Erythroblast (primary cell): ENCODE measurements around the gene MICAL3.
"Not testable (repeated sequence)": the region's sequence is repeated elsewhere in the genome, so short reads cannot be mapped to it uniquely, and the experiment has no call there.

ENCODE experiments used
- DNase-seq, 2 experiments: peaks; one replicate each; lab custom pipeline; 2025; lab: John Stamatoyannopoulos, UW
- GATA1 ChIP-seq: IDR thresholded peaks from 2 replicates; pipeline ENCODE4 v1.6.1; 2011; ENCODE audit warnings: low read depth, mild to moderate bottlenecking, control low read depth, low read length, moderate library complexity
- POLR2A ChIP-seq: IDR thresholded peaks from 2 replicates; pipeline ENCODE4 v1.6.1; 2011; ENCODE audit warnings: mild to moderate bottlenecking, low read length

Gene MICAL3

GRCh38 chr22:17767233-17768065 lies 256.9 kb downstream of the MICAL3 start:
- TF ChIP-seq GATA1 (no peak), POLR2A (no peak)
- DNase-seq, result no peak

DNA sequence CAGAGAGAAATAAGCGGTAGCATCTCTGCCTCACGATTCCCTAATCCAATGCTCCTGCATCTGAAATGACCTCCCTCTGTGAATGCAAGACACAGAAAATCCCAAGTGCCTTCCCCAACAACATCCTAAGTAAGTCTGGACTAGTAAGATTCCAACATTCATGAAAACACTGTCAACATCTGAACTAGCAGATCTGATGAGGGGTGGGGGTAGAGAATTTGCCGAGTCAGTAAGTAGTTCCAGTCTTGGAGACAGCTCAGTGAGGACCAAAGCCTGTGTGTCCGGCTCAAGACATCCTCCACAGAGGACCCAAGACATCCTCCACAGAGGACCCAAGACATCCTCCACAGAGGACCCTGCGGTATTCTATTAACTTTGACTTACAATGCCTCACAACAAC lies 259.5 kb downstream of the MICAL3 start:
- not testable (repeated sequence) for DNase-seq

DNA sequence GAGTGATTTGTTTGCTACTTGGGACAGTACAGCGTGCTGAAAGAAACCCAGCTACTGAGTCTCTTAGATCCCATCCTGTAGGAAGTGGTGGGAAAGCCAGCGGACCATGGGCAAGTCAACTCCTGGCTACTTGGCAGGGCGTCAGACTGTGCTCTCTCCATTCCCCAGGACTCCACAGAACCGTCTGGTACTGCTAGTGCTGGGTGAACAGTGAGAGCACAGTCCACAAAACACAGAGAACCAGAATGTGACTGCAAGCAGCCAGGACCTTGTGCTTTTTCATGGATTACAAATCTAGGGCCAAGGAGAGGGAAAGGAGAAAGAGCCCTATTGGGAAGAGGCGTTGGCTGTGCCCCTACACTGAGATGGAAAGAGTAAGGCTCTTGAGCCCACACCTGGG lies 260.3 kb downstream of the MICAL3 start:
- no peak for TF ChIP-seq POLR2A
- no peak for TF ChIP-seq GATA1
- no peak for DNase-seq

- DNase-seq, result not testable (repeated sequence)
These were observed 260.9 kb downstream of the MICAL3 start for GRCh38 chr22:17763442-17763841.

DNA sequence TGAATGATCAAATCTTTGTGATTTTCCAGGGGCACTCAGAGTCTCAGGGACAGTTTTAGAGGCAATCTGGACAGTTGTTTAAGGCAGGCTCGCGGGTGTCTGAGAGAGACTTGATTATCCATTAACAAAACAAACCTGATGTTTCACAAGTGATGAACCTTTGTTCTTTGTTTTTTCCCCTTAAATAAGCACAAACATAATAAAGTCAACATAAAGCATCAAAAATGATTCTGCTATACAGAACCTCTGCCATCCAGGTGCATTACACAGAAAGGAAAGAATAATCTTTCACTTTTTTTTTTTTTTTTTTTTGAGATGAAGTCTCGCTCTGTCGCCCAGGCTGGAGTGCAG lies 263.2 kb downstream of the MICAL3 start:
- TF ChIP-seq POLR2A, result no peak
- no peak for TF ChIP-seq GATA1

GRCh38 chr22:17754233-17754925 lies 270.0 kb downstream of the MICAL3 start:
- TF ChIP-seq GATA1 (no peak), POLR2A (no peak)
- peak; percentile 36 to 38 for DNase-seq

More for the DNA sequence above, 263.2 kb downstream of the MICAL3 start:
- no peak for DNase-seq

GRCh38 chr22:17753401-17753989 lies 270.9 kb downstream of the MICAL3 start:
- no peak for TF ChIP-seq POLR2A
- TF ChIP-seq GATA1, result no peak
- no peak for DNase-seq

DNA sequence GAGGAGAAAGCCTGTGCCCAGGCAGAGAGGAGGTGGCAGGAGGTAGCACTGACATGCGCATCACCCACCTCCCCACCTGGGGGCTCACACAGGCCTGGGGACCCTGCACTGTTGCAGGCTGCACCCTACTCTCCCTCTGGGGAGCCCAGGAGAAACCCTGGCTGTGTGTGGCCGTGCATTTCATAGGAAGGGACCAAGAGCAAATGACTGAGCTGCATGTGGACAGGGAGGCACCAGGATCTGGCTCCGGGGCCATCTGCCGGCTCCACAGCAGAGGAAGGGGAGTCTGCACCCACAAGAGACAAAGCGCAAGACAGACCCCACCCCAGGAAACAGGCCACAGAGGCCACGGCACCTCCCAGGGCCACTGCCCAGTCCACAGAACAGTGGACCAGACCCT lies 272.8 kb downstream of the MICAL3 start:
- TF ChIP-seq POLR2A (no peak), GATA1 (no peak)
- no peak for DNase-seq

- no peak for DNase-seq
- TF ChIP-seq GATA1 (no peak), POLR2A (no peak)
These were observed 274.6 kb downstream of the MICAL3 start for GRCh38 chr22:17749605-17750395.

DNA sequence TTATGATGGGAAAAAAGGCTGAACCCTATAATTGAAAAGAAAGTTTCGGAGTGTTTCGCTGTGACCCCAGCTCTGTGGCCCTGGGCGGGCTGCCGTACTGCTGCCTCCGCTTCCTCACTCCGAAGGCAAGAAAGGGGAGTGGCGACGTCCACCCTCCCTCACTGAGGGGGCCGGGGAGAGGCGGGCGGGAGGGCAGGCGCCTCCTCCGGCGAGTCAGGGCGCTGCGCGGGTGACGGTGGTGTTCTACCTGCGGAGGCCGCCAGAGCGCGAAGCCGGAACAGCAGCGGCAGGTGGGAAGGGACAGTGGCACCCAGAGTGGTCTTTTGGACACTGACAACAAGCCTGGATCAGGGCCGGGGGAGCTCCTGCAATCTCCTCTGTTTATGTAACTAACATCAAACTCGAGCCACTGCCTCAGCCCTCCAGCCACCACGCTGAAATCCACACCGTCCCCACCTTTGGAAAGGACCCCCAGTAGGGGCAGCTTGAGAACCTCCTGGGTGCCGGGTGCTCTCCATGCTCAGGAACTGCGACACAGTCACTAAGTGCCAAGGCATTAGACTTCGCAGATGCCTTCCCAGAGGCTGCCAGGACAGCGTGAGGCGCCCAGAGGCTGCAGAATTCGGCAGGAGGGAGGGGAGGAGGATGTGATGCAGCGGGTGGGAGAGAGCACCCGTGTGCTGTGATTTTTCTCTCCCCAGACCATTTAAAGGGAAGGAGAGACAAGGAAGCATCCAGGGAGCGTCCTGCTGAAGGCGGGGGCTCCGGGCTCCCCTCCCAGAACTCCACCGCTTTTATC lies 275.6 kb downstream of the MICAL3 start:
- TF ChIP-seq POLR2A (no peak), GATA1 (no peak)
- DNase-seq, result no peak

GRCh38 chr22:17746916-17747315 lies 277.4 kb downstream of the MICAL3 start:
- no peak for DNase-seq

GRCh38 chr22:17744430-17744829 lies 279.9 kb downstream of the MICAL3 start:
- no peak for TF ChIP-seq POLR2A
- no peak for TF ChIP-seq GATA1
- DNase-seq, result no peak

More at GRCh38 chr22:17746916-17747315, 277.4 kb downstream of the MICAL3 start:
- TF ChIP-seq GATA1 (no peak), POLR2A (no peak)
